Suppressor macrophage treated with lipopolysaccharide for 1 hour (primary cell): ENCODE measurements around the gene TOP1.

Experiments
- DNase-seq, 3 donors: peaks; one replicate each; pipeline ENCODE4 v3.0.0-alpha.2; 2020 to 2022

TOP1 gene

DNA sequence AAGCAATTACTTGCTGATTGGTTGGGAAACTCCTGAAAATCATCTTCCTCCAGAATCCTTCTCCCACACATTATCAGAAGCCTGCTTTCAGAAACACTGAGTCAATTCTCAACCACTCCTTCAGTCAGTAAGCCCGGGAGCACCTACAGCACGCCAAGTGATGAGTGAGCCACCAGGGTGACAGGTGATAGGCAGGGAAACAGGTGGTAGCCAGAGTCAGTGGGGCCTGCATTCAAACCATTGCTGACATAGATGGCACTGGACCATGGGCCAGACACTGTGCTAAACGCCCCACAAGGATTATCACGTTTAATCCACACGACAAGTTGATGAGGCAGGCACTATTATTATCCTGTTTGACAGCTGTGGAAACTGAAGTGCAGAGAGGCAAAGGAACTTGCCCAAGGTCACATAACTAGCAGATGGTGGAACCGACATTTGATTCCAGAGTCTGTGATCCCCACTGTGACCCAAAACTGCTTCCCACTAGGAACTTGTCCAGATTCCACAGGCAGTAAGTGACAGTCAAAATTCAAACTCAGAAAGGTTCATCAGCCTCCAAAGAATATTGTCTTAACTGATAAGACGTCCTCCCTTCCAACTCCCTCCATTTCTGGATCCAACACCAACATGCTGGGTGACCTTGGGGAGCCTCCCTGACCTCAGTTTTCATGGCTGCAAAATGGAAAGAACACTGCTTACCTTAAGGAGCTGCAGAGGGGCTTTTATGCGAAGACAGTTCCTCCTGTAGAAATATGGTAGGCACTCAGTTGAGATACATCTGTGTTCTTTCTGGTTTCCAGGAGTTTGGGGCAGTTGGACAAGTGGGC lies 23.9 kb upstream of the TOP1 start:
- DNase-seq, result peak; percentile 31 to 74 (median 58)

DNA sequence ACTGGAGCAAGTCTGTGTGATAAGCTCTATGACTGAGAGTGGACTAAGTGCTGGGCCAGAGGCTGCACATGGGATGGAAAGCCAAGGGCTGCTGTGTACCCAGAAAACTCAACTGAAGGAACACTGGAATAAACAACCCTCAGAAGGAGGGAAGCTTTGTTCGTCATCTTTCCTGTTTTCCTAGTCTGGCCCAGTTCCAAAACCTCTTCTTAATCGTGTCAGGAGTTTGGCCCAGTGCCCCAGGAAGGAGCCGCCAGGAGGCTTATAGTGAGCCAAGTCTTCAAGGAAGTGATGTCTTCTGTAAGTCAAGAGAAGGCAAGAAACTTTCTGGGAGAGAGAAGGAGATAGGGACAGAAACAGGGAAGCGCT lies 23.3 kb upstream of the TOP1 start:
- DNase-seq, result peak; percentile 50 to 64 (median 56)

DNA sequence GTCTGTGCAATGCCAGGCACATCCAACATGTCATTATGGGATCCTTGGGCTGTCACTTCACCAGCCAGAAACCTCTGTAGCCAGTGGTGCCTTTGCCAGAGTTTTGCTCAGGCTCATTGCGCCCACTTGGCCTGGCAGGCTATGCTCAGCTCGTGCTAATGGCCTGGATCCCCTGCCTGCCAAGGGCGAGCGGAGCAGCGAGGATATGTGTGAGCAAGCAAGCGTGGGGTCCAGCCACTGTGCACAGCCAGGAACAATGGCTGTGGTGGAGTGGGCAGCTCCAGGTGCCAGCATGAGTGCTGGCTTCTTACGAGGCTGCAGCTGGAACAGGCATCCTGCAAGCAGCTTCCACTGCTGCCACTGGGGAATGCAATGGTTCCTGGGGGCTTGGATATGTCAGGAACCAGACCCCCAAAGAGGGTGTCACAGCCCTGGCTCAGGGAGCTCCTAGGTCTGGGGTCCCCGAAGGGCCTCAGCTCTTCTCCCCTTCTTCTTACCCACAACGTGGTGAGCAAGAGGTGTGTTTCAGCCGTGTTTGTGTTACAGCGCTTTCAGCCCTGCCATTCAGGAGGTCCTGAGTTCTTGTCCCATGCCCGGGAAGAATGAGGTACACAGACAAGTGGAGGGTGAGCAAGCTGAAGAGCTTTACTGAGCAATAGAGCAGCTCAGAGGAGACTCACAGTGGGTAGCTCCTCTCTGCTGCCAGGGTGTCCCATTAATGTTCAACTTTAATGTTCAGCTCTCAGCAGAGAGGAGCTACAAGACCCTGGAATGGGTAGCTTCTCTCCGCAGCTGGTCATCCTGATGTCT lies 22.3 kb upstream of the TOP1 start:
- no peak for DNase-seq

DNA sequence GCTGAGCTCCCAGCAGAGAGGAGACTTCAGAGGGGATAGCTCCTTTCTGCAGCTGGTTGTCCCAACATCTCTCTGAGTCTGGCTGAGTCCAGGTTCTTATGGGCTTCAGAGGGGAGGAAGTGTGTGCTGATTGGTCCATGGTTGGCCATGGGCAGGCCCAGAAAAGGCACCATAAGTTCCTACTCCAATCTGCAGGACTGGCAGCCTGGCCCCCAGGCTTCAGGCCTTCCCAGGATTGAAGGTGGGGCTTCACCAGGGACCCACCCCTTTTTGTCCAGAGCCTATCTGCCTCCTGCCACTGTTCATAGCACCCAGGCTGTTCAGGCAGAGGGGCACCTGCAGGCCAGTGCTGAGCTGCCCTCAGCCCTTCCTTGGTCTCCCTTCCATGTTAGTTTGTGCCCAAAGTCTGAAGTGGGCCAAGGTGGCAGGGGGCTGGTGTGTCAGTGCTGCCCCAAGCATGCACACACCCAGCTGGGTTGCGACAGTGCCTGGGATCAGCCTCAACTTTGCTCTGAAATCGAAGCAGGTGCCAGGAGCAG lies 21.6 kb upstream of the TOP1 start:
- DNase-seq, result no peak

DNA sequence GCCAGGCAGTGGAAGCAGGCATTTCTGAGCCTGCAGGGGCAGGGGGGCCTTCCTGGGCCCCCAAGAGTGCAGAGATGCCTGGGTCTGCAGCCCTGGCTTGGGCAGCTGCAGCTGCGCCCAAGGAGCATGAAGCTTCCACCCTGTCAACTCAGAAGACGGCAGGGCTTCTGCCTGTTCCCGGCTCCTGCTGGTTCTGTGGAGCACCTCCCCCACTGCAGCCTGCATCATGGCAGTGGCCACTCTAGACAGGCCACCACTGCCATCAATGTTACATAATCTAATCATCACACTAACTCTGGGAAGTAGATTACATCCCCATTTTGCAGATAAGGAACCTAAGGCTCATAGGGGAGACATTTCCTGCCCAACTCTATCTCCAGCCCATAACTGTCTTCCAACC lies 21.1 kb upstream of the TOP1 start:
- peak in 2 of 3 donors; percentile 18 to 31 for DNase-seq

DNA sequence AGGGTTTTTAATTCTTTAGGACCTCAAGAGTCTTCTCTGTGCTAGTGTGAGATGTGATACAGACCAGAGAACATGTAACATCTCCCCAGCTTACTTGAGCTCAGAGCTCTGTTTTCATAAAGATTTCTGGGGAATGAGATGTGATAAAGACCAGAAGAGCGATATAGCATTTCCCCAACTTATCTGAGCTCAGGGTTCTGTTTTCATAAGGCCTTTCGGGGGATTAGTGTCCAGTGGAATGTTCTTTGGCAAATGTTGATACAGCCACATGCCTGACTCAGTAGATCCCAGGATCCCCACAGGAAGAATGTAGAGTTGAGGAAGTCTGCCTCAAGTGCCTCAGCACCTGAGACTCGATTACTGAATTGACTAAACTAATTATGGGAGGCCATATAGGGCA lies 18.7 kb upstream of the TOP1 start:
- no peak for DNase-seq

DNA sequence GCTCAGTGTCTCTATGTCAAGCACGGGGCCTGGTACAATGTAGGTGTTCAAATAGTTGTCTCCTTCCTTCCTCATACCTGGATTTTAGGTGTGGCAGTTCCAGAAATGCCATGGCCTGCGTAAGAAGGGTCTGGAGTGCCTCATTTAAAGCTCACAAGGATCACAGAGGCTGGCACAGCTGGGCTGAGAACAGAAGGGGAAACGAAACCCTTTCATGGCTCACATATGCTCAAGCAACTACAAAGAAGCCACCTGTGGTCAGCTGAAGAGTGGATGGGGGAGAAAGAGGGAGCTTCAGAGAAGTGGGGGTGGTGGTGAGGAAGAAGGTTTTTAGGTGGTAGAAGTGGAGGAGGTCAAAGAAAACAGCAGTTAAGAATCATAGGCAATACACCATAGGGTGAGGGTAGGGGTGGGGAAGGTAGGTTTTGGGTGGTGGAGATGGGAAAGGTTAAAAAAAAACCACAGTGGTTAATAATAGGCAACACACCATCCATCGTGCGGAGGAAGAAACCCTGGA lies 17.0 kb upstream of the TOP1 start:
- peak; percentile 50 to 60 (median 60) for DNase-seq

DNA sequence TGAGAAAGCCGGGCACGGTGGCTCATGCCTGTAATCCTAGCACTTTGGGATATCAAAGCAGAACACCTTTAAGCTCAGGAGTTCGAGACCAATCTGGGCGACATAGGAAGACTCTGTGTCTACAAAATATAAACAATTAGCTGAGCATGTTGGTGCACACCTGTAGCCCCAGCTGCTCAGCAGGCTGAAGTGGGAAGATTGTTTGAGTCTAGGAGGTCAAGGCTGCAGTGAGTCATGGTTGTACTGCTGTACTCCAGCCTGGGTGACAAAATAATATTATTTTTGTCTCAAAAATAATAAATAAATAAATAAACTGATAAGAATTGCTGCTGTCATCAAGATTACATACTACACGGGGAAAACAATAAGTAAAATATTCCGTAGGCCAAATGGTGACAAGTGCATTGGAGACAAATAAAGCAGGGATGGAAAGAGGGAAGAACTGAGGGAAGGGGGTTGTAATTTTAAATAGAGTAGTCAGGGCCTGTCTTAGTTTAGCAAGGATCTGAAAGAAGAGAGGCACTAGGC lies 14.0 kb upstream of the TOP1 start:
- no peak for DNase-seq

DNA sequence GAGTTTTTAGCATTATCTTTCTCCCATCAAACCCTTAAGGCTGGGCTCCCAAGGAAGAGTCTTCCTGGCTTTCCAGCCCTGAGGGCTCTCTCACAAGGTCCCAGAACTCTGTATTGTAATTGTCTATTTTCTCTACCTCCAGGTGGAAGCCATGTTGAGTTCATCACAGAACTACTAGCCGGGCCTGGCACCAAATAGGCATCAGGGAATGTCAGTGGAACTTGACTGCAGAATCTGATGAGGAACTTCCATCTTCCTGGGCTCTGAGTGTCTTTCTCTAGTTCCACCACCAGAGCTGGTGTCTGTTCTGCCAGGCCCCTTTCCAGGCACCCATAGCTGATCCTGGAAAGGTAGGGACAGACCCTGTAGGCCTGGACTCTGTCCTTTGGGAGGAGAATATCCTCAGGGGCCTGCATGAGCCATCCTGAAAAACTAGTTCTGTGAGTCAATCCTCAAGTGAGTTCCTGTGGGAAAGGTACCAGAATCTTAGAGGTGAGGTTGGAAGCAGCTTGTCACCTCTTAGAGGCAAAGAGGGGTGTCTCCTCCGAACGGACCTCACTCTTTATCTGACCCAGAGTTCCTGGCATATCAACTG lies 11.1 kb upstream of the TOP1 start:
- no peak for DNase-seq

DNA sequence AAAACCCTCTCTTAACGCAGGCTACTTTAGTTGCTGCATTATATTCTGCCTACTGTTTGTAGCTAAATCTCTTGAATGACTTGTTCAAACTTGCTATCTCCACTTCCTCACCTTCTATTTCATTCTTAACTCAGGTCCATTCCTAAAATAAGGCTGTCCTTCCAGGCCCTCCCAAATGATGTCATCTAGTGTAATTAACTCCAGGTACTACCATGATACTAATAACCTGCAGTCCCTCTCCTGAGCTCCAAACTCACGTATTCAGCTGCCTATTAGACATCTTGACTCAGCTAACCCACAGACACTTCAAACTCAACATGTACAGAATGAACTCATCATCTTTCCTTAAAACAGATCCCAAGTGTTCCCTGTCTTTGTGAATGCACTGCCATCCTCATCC lies 10.5 kb upstream of the TOP1 start:
- no peak for DNase-seq

DNA sequence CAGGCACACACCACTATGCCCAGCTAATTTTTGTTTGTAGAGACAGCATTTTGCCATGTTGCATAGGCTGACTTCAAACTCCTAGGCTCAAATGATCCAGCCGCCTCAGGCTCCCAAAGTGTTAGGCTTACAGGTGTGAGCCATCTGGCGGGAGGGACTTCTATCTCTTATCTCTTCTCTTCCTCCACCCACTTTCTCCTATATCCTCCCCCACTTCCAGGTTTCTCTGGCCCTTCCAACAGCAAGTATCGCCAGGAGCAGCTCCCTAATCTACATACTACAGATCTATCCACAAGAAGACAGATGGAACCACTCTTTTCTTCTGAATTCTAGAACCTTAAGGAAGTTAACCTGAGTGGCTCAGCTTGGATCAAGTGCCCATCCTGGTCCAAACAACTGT lies 5.1 kb upstream of the TOP1 start:
- DNase-seq, result no peak

DNA sequence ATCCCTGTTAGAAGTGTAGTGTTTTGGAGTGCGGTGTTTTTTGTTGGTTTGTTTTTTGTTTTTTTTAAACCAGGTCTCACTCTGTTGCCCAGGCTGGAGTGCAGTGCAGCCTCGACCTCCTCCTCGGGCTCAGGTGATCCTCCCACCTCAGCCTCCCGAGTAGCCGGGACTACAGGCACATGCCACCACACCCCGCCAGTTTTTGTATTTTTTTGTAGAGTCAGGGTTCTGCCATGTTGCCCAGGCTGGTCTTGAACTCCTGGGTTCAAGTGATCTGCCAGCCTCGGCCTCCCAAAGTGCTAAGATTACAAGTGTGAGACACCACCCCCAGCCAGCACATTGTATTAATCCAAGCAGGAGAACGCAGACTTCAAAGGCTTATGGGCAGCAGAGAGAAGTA lies 1.3 kb upstream of the TOP1 start:
- DNase-seq, result no peak

DNA sequence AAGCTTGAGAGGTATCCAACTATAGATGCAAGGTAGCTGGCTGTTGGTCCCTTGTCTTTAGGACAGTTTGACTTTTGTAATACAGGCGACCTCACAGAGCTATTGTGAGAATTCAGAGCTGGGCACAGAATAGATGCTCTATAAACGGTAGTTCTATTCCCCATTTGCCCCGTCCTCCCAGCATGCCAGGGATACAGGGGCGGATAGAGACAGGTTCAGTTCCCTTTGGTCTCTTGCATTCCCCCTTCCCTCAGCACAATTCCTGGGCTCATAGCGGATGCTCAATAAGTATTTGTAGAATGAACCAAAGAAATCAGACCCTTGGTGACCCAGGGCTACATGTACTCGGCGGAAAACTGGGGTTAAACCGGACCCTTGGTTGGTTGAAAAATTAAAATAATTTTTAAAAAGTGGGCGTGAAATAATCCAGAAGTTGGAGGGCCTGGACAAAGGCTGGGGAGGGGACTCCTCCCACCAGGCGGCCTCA lies 707 bp upstream of the TOP1 start:
- no peak for DNase-seq

DNA sequence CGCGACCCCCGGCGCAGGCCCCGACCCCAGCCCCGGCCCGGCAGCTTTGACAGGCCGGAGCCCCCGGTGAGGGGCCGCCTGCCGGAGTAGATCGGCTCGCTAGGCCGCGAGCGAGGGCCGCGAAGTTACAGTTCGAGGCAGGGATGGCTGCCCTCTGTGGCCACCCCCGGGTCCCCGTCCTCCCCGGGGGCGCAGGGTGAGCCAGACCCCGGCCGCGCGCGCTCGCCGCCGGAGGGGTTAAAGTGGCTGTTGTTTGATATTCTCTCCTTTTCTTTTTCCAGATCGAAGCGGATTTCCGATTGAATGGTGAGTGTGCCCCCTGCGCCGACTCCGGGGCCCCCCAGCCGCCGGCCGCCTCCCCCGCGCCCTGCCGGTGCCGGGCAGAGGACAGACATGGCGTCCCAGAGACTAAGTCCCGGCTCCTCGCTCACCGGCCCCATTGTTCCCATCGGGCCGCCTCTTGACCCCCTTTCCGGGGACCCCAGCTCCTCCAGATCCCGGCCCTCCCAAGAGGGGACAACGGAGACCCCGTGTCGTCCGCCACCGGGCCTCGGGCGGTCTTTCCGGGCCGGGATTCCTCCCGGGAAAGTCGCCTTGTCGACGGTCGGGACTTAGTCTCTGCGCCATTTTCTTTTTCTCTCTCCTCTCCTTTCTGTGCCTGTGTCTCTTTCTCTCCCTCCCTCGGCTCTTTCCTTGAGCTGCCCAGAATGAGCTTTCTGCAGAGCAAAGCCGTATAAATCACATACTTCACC lies 704 bp downstream of the TOP1 start:
- DNase-seq, result peak; percentile 43 to 69 (median 45)

DNA sequence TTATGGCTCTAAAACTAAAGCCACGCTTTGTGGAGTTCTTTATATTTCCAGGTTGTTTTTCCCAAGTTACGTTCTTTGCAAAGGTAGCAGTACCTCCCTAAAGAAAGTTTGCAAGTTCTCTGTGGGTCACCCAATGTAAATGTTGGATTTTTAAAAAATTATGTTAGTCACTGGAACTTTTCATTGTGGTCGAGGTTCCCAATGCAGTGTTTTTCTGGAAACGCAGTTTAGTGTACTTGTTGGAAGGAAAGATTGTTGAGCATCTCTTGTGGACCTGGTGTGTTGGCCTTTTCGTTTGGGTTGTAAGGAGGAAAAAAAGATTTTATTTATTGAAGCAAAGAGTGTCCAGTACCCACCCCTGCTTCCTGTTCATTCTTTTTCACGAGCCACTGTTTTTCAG lies 1.4 kb downstream of the TOP1 start:
- DNase-seq, result peak; percentile 17 to 48 (median 43)

DNA sequence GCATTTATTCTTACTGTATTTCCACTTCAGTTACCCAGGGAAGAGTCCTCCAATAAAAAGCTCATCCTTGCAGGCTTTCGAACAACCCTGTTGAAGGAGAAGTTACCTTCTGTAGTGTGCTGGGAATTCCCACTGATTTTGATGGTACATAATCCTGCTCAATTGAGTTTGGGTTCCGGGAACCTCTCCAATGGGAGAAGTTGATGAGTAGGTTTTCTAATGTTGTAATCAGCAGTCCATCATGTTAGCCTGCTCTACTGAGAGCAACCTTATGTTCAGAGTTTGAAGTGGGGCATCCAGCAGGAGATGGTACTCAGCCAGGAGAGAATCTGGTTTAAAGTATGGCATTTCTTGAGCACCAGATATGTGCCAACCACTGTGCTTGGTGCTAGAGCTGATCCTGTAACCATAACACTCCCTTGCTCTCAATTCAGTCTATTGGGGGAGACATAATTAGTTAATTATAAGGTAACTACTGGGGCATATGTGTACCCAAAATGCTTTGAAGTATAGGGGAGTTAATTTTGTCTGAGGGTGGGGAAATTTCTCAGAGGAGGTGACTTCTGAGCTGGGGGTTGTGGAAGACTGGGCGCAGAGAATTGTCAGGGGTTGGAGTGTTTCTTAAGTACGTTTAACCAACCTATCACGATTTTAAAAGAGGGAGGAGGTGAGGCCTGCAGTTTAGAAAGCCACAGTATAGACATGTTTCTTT lies 2.1 kb downstream of the TOP1 start:
- DNase-seq, result peak; percentile 34 to 67 (median 46)

DNA sequence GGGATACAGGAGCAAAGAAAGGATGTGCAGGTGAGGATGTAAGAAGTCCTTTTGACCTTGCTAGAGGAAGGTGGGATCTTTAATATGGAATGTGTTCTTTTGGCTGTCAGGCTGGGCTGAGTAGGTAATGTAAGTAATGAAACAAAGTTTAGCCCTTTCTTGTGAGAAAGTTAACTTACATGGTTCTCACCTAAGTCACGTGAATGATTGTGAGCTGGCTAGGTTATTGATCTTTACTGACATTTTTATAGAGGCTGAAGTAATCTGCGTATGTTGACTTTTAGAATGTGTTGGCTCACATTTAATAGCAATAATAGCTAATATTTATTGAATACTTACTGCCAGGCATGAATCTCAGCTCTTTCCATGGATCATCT lies 2.6 kb downstream of the TOP1 start:
- no peak for DNase-seq

DNA sequence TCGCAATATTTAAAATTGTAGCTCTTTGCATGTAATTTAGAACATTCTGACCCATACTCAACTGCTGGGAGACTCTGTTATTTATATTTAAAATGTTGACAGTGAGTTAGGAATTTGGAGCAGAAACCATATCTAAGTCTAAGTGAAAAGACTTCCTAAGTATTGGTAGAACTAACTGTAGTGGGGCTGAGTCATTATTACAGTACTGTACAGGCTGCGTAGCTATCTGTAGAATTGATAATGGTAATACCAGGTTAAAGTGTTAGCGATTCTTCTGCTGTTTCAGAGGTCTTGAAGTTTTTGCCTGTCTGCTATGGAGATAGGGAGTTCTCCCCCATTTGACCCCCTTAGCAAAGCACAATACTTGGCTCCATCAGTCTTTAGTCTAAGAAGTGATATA lies 3.6 kb downstream of the TOP1 start:
- DNase-seq, result no peak

DNA sequence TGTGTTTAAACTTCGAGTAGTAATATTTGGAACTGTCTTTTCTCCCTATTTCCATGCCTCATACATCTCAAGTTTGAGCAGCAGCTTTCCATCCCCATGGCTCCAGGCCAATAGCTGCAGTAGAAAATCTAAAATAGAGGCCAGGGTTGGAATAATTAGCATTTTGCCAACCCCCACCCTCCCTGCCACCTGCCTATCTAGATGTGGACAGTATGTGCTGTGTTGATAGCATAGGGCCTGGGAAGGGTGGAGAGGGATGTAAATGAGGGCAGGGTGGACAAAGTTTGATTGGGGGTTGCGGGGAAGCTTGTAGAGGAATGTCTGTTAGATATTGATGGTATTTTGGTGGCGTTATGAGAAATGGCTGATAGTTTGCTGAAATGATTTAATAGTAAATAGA lies 5.6 kb downstream of the TOP1 start:
- DNase-seq, result no peak

DNA sequence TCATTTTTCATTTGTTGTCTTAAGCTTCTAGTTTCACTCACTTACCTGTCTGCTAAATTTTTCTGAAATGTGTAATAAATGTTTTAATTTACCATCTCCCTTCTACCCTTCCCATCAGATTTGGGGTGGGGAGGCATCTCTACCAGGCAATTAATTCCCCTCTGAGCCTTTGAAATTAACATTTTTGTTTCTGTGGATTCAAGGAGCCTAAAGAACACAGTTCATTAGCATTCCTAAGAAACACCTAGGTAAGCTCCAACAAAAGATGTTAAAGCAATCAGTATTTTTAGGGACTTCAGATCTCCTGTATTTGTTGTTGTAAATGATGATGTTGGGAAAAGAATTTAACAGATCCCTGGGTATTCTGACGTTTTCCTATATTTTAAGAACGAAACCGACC lies 6.6 kb downstream of the TOP1 start:
- DNase-seq, result no peak

DNA sequence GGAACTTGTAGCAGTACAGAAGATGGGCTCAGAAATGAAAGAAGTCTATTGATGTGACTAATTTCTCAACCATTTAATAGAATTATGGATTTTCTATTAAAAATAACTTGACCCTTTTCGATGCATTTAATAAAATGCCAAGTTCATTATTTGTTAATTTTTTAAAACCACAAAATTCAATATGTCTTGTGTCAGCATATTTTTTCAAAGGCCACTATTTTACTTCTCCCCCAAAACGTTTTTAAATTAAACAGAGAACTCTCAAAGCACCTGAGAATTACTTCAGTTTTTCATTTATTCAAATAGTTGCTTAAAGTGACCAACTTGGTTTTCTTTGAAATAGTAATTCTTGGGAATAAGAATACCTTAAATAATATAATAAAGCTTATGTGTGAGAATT lies 8.6 kb downstream of the TOP1 start:
- no peak for DNase-seq
